KMS-11 (cell line): ENCODE results near the gene PDE2A.

ENCODE experiments used
- H2AFZ ChIP-seq: fragments of 200-600 bp; sonication (generic); 2 replicates; pipeline ENCODE4 v1.6.1; 2016; ENCODE audit warnings: antibody characterized with exemption, mixed run types, low read depth
- H3K27ac ChIP-seq: fragments of 200-600 bp; sonication (generic); 2 replicates; pipeline ENCODE4 v1.6.1; 2016; ENCODE audit warnings: mild to moderate bottlenecking, mixed run types
- H3K27me3 ChIP-seq: fragments of 200-600 bp; sonication (generic); 2 replicates; pipeline ENCODE4 v1.6.1; 2017; ENCODE audit warnings: mild to moderate bottlenecking, low read depth, mixed run types, moderate library complexity; ENCODE audit not compliant: insufficient read depth
- H3K36me3 ChIP-seq: fragments of 200-600 bp; sonication (generic); 2 replicates; pipeline ENCODE4 v1.6.1; 2017; ENCODE audit warnings: mild to moderate bottlenecking, mixed run types; ENCODE audit not compliant: insufficient read depth
- H3K4me1 ChIP-seq: fragments of 200-600 bp; sonication (generic); 2 replicates; pipeline ENCODE4 v1.6.1; 2016; ENCODE audit warnings: mild to moderate bottlenecking, low read depth, mixed run types; ENCODE audit not compliant: poor library complexity, severe bottlenecking
- H3K4me2 ChIP-seq: fragments of 200-600 bp; sonication (generic); 2 replicates; pipeline ENCODE4 v1.7.0; 2016; ENCODE audit warnings: mild to moderate bottlenecking, mixed run types
- H3K4me3 ChIP-seq: fragments of 200-600 bp; sonication (generic); IDR thresholded peaks from 2 replicates; pipeline ENCODE4 v1.6.1; 2017; ENCODE audit warnings: low read depth, low read length, mixed read lengths; ENCODE audit not compliant: insufficient read depth
- H3K79me2 ChIP-seq: fragments of 200-600 bp; sonication (generic); 2 replicates; pipeline ENCODE4 v1.6.1; 2016; ENCODE audit warnings: low read depth, mixed run types; ENCODE audit not compliant: insufficient read depth
- H3K9ac ChIP-seq: fragments of 200-600 bp; sonication (generic); 2 replicates; pipeline ENCODE4 v1.6.1; 2016; ENCODE audit warnings: mild to moderate bottlenecking, mixed run types
- H4K20me1 ChIP-seq: fragments of 200-600 bp; sonication (generic); 2 replicates; pipeline ENCODE4 v1.6.1; 2016; ENCODE audit warnings: mild to moderate bottlenecking, mixed run types; ENCODE audit not compliant: insufficient read depth
- CTCF ChIP-seq: fragments of 200-600 bp; sonication (generic); conservative IDR thresholded peaks from 2 replicates; pipeline ENCODE4 v1.6.1; 2017; ENCODE audit warnings: low read depth, mild to moderate bottlenecking, antibody characterized with exemption, low read length, moderate library complexity, mixed read lengths

The PDE2A gene

GRCh38 chr11:72670041-72670440 is 4.2 kb downstream of the PDE2A start:
- TF ChIP-seq CTCF = no peak
- no peak overlapping the region for H3K9ac ChIP-seq
- no peak overlapping the region for H3K4me2 ChIP-seq
- no peaks in the 10 kb centered on the region for H3K36me3 ChIP-seq
- no peak overlapping the region for H2AFZ ChIP-seq
- H3K79me2 ChIP-seq = no peaks in the 10 kb centered on the region
- peaks cover 55% of the 10 kb centered on the region for H3K27me3 ChIP-seq
- H3K4me1 ChIP-seq = peaks cover 21% of the 10 kb centered on the region
- H3K27ac ChIP-seq = no peak overlapping the region
- H4K20me1 ChIP-seq = no peaks in the 10 kb centered on the region
- no peak overlapping the region for H3K4me3 ChIP-seq

- H3K9ac ChIP-seq = no peak overlapping the region
- H3K36me3 ChIP-seq = no peaks in the 10 kb centered on the region
- H2AFZ ChIP-seq = no peak overlapping the region
- no peaks in the 10 kb centered on the region for H3K79me2 ChIP-seq
- no peak overlapping the region for H3K27ac ChIP-seq
- no peak for TF ChIP-seq CTCF
- H3K4me3 ChIP-seq = no peak overlapping the region
- H3K4me1 ChIP-seq = peaks cover 21% of the 10 kb centered on the region
- no peak overlapping the region for H3K4me2 ChIP-seq
- H3K27me3 ChIP-seq = peaks cover 50% of the 10 kb centered on the region
- H4K20me1 ChIP-seq = no peaks in the 10 kb centered on the region
Observed at GRCh38 chr11:72669527-72669926, 4.7 kb downstream of the PDE2A start.

GRCh38 chr11:72668629-72669347 is 5.4 kb downstream of the PDE2A start:
- no peak for TF ChIP-seq CTCF
- Histone ChIP-seq H3K4me1 (peaks cover 21% of the 10 kb centered on the region), H2AFZ (no peak overlapping the region), H3K9ac (no peak overlapping the region), H3K4me3 (no peak overlapping the region), H3K27me3 (peaks cover 42% of the 10 kb centered on the region), H3K36me3 (no peaks in the 10 kb centered on the region), H3K27ac (no peak overlapping the region), H3K79me2 (no peaks in the 10 kb centered on the region), H4K20me1 (no peaks in the 10 kb centered on the region), H3K4me2 (peak overlapping the region; percentile 44)

GRCh38 chr11:72665911-72666472 is 8.2 kb downstream of the PDE2A start:
- no peak overlapping the region for H3K4me2 ChIP-seq
- TF ChIP-seq CTCF = no peak
- no peak overlapping the region for H3K9ac ChIP-seq
- H2AFZ ChIP-seq = no peak overlapping the region
- H4K20me1 ChIP-seq = no peaks in the 10 kb centered on the region
- H3K27me3 ChIP-seq = peaks cover 33% of the 10 kb centered on the region
- peaks cover 21% of the 10 kb centered on the region for H3K4me1 ChIP-seq
- no peaks in the 10 kb centered on the region for H3K36me3 ChIP-seq
- H3K4me3 ChIP-seq = no peak overlapping the region
- no peaks in the 10 kb centered on the region for H3K79me2 ChIP-seq
- no peak overlapping the region for H3K27ac ChIP-seq
